Measurements from ENCODE around the gene LARP4B. TPM values are rescaled to one million over a fixed set of nuclear protein-coding genes. Genes with fewer than 3 reads are reported as not detected.

Gene LARP4B
- total RNA-seq, 1 donor from 2014 or later = 31.1 TPM

DNA sequence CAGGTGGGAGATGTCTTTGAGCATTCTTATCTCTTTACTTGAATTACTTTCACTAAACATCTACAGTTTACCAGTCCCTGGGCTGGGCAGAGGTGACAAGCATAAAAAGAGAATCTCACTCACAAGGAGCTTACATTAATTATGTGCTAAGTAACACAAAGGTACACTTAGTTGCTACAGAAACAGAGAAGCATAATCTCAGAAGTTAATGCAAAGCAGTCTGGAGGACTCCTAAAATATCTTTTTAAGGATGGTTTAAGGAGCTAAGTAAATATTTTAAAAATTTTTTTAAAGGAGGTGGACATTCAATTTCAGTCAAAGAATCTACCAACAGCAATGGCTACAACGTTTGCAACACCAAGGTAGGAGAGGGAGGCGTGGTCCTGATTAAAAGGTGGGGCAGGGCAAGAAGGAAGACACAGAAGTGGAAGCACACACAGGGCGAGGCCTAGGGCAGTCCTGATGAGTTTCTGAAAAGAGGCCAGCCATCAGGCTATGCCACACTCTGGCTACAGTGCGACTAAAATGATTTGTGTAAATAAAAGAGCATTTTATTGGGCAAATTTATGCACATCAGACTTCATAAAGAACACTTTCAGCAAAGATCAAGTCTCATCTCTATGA, 5.3 kb downstream of the LARP4B start:
- FAIRE-seq (no peak), DNase-seq (ENCODE audit: low read depth) (no peak)
- TF ChIP-seq, protein P1, sequence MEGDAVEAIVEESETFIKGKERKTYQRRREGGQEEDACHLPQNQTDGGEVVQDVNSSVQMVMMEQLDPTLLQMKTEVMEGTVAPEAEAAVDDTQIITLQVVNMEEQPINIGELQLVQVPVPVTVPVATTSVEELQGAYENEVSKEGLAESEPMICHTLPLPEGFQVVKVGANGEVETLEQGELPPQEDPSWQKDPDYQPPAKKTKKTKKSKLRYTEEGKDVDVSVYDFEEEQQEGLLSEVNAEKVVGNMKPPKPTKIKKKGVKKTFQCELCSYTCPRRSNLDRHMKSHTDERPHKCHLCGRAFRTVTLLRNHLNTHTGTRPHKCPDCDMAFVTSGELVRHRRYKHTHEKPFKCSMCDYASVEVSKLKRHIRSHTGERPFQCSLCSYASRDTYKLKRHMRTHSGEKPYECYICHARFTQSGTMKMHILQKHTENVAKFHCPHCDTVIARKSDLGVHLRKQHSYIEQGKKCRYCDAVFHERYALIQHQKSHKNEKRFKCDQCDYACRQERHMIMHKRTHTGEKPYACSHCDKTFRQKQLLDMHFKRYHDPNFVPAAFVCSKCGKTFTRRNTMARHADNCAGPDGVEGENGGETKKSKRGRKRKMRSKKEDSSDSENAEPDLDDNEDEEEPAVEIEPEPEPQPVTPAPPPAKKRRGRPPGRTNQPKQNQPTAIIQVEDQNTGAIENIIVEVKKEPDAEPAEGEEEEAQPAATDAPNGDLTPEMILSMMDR (IDR thresholded peaks at IDR 0.05; ENCODE audit: insufficient read depth, low read length, severe bottlenecking) = no peak
- Histone ChIP-seq H3K4me3 (ENCODE audit: low read depth, low read length) (no peak overlapping the region), H3K27me3 (ENCODE audit: control insufficient read depth, insufficient read depth, low read length) (no peaks in the 10 kb centered on the region), H3K36me3 (ENCODE audit: control insufficient read depth, insufficient read depth, low read length) (peaks cover 3% of the 10 kb centered on the region)

DNA sequence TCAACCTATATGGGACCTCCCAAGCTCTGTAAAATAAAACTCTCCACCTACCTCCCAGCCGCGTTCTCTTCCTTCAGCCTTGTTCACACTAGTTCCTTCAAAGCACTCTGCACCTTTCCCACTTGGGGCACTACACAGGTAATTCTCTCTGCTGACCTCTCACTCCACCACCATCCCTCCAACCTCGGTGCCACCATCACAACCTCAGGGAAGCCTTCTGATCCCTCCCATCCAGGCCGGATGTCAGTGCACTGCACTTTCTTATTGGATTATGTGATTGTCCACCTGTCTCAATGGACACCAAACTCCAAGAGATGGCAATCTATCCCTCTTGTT, 7.0 kb downstream of the LARP4B start:
- no peak overlapping the region for H3K4me3 ChIP-seq (ENCODE audit: low read depth, low read length)
- no peaks in the 10 kb centered on the region for H3K27me3 ChIP-seq (ENCODE audit: control insufficient read depth, insufficient read depth, low read length)
- FAIRE-seq (no peak), DNase-seq (ENCODE audit: low read depth) (no peak)
- H3K36me3 ChIP-seq (ENCODE audit: control insufficient read depth, insufficient read depth, low read length) = peaks cover 4% of the 10 kb centered on the region
- TF ChIP-seq, protein P1 (IDR thresholded peaks at IDR 0.05; ENCODE audit: insufficient read depth, low read length, severe bottlenecking) = no peak

DNA sequence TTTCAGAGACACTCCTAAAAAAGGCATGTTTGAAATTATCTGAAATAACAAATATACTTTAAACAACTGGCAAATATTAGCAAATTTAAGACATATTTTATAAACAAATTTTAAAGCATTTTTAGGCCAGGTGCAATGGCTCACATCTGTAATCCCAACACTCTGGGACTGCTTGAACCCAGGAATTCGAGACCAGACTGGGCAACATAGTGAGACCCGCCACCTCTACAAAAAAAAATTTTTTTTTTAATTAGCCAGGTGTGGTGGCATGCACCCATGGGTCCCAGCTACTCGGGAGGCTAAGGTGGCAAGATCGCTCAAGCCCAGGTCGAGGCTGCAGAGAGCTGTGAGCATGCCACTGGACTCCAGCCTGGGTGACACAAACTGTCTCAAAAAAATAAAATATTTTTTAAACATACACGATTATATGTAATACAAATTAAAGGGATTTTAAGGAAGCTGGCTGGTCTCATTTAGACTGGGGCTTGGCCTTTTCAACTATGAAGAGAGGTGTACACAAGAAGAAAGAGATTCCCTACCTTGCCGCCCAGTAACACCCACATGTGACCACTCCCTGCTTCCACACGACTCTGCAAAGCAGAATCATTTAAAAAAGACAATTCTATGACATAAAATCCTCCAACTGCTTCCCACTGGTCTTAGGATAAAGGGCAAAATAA, 7.5 kb downstream of the LARP4B start:
- peaks cover 7% of the 10 kb centered on the region for H3K36me3 ChIP-seq (ENCODE audit: control insufficient read depth, insufficient read depth, low read length)
- FAIRE-seq = no peak
- TF ChIP-seq, protein P1 (IDR thresholded peaks at IDR 0.05; ENCODE audit: insufficient read depth, low read length, severe bottlenecking) = no peak
- H3K4me3 ChIP-seq (ENCODE audit: low read depth, low read length) = no peak overlapping the region
- no peak for DNase-seq (ENCODE audit: low read depth)
- H3K27me3 ChIP-seq (ENCODE audit: control insufficient read depth, insufficient read depth, low read length) = no peaks in the 10 kb centered on the region

DNA sequence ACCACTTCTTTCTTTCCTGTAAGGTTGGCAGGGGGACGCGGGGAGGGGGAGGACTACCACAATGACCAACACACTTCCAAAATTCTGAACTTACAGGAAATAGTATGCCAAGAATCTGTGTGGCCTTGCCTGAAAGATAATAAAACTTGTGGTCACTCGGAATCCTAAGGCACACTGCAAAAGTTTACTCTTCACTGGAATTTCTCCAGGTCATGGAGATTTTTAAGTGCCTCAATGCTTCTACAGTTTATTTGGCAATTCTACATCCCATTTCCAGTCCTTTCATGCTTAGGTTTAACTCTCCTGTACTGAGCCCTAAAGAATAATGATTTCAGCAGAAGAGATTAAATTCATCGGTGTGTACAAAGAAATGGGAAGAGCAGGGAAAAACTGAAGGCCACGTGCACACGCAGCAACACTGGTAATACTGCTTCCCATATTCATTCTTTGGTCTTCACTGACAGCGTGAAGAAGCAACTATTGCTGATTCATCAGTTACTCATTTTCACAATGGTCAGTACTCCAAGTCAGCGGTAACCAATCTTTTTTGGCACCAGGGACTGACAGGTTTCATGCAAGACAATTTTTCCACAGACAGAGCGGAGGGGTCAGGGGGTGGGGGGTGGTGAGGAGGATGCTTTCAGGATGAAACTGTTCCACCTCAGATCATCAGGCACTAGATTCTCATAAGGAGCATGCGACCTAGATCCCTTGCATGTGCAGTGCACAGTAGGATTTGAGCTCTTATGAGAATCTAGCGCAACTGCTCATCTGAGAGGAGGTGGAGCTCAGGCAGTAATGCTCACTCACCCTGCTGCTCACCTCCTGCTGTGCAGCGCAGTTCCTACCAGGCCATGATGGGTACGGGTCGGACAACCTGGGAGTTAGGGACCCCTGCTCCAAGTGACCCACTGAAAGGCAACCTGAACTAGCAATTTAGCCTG, 9.8 kb downstream of the LARP4B start:
- Histone ChIP-seq H3K27me3 (ENCODE audit: control insufficient read depth, insufficient read depth, low read length) (no peaks in the 10 kb centered on the region), H3K36me3 (ENCODE audit: control insufficient read depth, insufficient read depth, low read length) (peaks cover 8% of the 10 kb centered on the region), H3K4me3 (ENCODE audit: low read depth, low read length) (no peak overlapping the region)
- DNase-seq (ENCODE audit: low read depth) (peak; percentile 33), FAIRE-seq (no peak)
- TF ChIP-seq, protein P1 (IDR thresholded peaks at IDR 0.05; ENCODE audit: insufficient read depth, low read length, severe bottlenecking) = no peak

DNA sequence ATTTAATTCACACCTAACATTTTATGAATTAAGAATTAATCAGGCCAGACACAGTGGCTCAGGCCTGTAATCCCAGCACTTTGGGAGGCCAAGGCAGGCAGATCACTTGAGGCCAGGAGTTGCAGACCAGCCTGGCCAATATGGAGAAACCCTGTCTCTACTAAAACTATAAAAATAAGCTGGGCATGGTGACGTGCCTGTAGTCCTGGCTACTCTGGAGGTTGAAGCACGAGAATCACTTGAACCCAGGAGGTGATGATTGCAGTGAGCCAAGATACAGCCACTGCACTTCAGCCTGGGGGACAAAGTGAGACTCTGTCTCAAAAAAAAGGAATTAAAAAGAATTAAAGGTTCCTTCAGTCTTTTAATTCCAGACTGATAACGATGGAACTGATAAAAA, 11.1 kb downstream of the LARP4B start:
- H3K27me3 ChIP-seq (ENCODE audit: control insufficient read depth, insufficient read depth, low read length) = no peaks in the 10 kb centered on the region
- no peak for FAIRE-seq
- TF ChIP-seq, protein P1 (IDR thresholded peaks at IDR 0.05; ENCODE audit: insufficient read depth, low read length, severe bottlenecking) = no peak
- no peak overlapping the region for H3K4me3 ChIP-seq (ENCODE audit: low read depth, low read length)
- DNase-seq (ENCODE audit: low read depth) = no peak
- peaks cover 8% of the 10 kb centered on the region for H3K36me3 ChIP-seq (ENCODE audit: control insufficient read depth, insufficient read depth, low read length)
